SIG-M5 treated with dmso at 0.1 percent for 504 hours (cell line): ENCODE measurements around the gene CYSRT1.

ENCODE experiments used
- DNase-seq: peaks from one replicate; lab custom pipeline; 2025; ENCODE audit not compliant: unreplicated experiment; lab: John Stamatoyannopoulos, UW

Gene CYSRT1

GRCh38 chr9:137211532-137211931 is 13.4 kb upstream of the CYSRT1 start:
- no peak for DNase-seq

- DNase-seq, result no peak
Observed at GRCh38 chr9:137212520-137212919, 12.5 kb upstream of the CYSRT1 start.

- no peak for DNase-seq
Observed at GRCh38 chr9:137213160-137214060, 11.6 kb upstream of the CYSRT1 start.

GRCh38 chr9:137214620-137215019 is 10.4 kb upstream of the CYSRT1 start:
- no peak for DNase-seq

GRCh38 chr9:137215196-137215986 is 9.6 kb upstream of the CYSRT1 start:
- no peak for DNase-seq

GRCh38 chr9:137216188-137216965 is 8.6 kb upstream of the CYSRT1 start:
- DNase-seq, result no peak

GRCh38 chr9:137217276-137218211 is 7.4 kb upstream of the CYSRT1 start:
- peak; percentile 32 for DNase-seq

- DNase-seq, result no peak
Observed at GRCh38 chr9:137218212-137218753, 6.7 kb upstream of the CYSRT1 start.

GRCh38 chr9:137218754-137219271 is 6.2 kb upstream of the CYSRT1 start:
- no peak for DNase-seq

GRCh38 chr9:137219757-137220316 is 5.1 kb upstream of the CYSRT1 start:
- DNase-seq, result no peak

GRCh38 chr9:137220317-137221094 is 4.5 kb upstream of the CYSRT1 start:
- DNase-seq, result no peak

GRCh38 chr9:137221095-137221505 is 3.9 kb upstream of the CYSRT1 start:
- no peak for DNase-seq

GRCh38 chr9:137221506-137222111 is 3.4 kb upstream of the CYSRT1 start:
- no peak for DNase-seq

- no peak for DNase-seq
Observed at GRCh38 chr9:137222190-137223077, 2.5 kb upstream of the CYSRT1 start, which contains the start of gene RNF208. RNF208 (minus strand) TSS chr9:137222240; CDS start chr9:137221212, 1,028 bp downstream.

- DNase-seq, result peak; percentile 95
Observed at GRCh38 chr9:137223078-137223970, 1.6 kb upstream of the CYSRT1 start.
